ENCODE data around the gene RBL1. TPM values are rescaled to one million over a fixed set of nuclear protein-coding genes. Genes with fewer than 3 reads are reported as not detected.

RBL1 gene
- total and polyA plus RNA-seq, 2 of the 4 experiments (the other 2 are of a cell fraction) = 3.3 to 7.5 TPM

DNA sequence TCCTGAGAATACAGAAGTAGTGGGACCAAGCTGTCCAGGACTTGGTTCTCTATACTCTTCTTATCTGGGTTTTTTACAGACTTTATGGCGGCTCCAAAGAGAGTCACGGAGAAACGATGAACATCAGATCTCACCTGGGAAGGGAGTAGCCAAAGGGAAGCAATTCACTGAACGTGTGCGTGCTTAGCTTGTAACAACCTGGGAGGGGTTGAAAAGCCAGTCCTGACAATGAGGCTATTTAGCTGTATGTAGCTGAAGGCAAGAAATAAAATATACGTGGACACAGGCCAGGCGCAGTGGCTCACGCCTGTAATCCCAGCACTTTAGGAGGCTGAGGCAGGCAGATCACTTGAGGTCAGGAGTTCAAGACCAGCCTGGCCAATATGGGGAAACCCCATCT, 18.2 kb upstream of the RBL1 start:
- H2AK5ac ChIP-seq (ENCODE audit: low read depth, low read length) = no peak overlapping the region
- no peak overlapping the region for H3K23ac ChIP-seq (ENCODE audit: low read depth, low read length)
- in situ Hi-C loops (cut with MboI; ENCODE audit: low sequenced_read_pairs) (no loop called here), dilution Hi-C loops (cut with HindIII; ENCODE audit: low sequenced_read_pairs, unreplicated experiment) (no loop called here), intact Hi-C loops (cut with micrococcal nuclease) (no loop called here)
- POLR2A ChIA-PET (ENCODE audit: unreplicated experiment) = no interaction called here
- peaks cover 5% of the 10 kb centered on the region; the same call in 1 of the 2 replicates for H3K27me3 ChIP-seq (ENCODE audit: control insufficient read depth, insufficient read depth, low read length)
- ATAC-seq (ENCODE audit: low read depth) = no peak
- TF ChIP-seq NFE2L2 (IDR thresholded peaks at IDR 0.05; ENCODE audit: low read depth, low read length) (no peak), MXI1 (IDR thresholded peaks at IDR 0.05; ENCODE audit: borderline replicate concordance, low read depth, low read length) (no peak), RFX5 (IDR thresholded peaks at IDR 0.05; ENCODE audit: low read depth, low read length) (no peak), SMC3 (IDR thresholded peaks at IDR 0.05; ENCODE audit: low read depth, low read length) (no peak), RCOR1 (IDR thresholded peaks at IDR 0.05; ENCODE audit: insufficient replicate concordance, low read length) (no peak), FOS (IDR thresholded peaks at IDR 0.05; ENCODE audit: low read depth, low read length) (no peak), POLR2A (IDR thresholded peaks at IDR 0.05; ENCODE audit: low read depth, low read length) (no peak), RAD21 (IDR thresholded peaks at IDR 0.05; ENCODE audit: low read length) (no peak), MAFK (IDR thresholded peaks at IDR 0.05; ENCODE audit: low read depth, low read length) (no peak), CHD1 (IDR thresholded peaks at IDR 0.05; ENCODE audit: low read depth, low read length) (no peak), MAZ (IDR thresholded peaks at IDR 0.05; ENCODE audit: borderline replicate concordance, low read depth, low read length) (no peak), CEBPB (IDR thresholded peaks at IDR 0.05; ENCODE audit: low read depth, low read length) (no peak), BHLHE40 (IDR thresholded peaks at IDR 0.05; ENCODE audit: low read depth, low read length) (no peak)
- TF ChIP-seq, protein P1, sequence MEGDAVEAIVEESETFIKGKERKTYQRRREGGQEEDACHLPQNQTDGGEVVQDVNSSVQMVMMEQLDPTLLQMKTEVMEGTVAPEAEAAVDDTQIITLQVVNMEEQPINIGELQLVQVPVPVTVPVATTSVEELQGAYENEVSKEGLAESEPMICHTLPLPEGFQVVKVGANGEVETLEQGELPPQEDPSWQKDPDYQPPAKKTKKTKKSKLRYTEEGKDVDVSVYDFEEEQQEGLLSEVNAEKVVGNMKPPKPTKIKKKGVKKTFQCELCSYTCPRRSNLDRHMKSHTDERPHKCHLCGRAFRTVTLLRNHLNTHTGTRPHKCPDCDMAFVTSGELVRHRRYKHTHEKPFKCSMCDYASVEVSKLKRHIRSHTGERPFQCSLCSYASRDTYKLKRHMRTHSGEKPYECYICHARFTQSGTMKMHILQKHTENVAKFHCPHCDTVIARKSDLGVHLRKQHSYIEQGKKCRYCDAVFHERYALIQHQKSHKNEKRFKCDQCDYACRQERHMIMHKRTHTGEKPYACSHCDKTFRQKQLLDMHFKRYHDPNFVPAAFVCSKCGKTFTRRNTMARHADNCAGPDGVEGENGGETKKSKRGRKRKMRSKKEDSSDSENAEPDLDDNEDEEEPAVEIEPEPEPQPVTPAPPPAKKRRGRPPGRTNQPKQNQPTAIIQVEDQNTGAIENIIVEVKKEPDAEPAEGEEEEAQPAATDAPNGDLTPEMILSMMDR (conservative IDR thresholded peaks at IDR 0.05; ENCODE audit: low read depth, low read length) = no peak
- TF ChIP-seq, protein P2, sequence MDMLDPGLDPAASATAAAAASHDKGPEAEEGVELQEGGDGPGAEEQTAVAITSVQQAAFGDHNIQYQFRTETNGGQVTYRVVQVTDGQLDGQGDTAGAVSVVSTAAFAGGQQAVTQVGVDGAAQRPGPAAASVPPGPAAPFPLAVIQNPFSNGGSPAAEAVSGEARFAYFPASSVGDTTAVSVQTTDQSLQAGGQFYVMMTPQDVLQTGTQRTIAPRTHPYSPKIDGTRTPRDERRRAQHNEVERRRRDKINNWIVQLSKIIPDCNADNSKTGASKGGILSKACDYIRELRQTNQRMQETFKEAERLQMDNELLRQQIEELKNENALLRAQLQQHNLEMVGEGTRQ (IDR thresholded peaks at IDR 0.05; ENCODE audit: low read depth, low read length) = no peak
- TF ChIP-seq, protein P3, sequence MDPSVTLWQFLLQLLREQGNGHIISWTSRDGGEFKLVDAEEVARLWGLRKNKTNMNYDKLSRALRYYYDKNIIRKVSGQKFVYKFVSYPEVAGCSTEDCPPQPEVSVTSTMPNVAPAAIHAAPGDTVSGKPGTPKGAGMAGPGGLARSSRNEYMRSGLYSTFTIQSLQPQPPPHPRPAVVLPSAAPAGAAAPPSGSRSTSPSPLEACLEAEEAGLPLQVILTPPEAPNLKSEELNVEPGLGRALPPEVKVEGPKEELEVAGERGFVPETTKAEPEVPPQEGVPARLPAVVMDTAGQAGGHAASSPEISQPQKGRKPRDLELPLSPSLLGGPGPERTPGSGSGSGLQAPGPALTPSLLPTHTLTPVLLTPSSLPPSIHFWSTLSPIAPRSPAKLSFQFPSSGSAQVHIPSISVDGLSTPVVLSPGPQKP (IDR thresholded peaks at IDR 0.05; ENCODE audit: borderline replicate concordance, low read depth, low read length) = no peak
- H4K20me1 ChIP-seq (ENCODE audit: insufficient read depth, low read length) = no peaks in the 10 kb centered on the region
- 72% methylated on average over 2 of the region's 8 CpGs; no CpG with 5 or more reads in 1 of the 2 experiments for WGBS, 2 experiments (ENCODE audit: extremely low coverage in 2 of 2, insufficient read length in 1 of 2)
- DNase-seq = no peak
- H4K8ac ChIP-seq (ENCODE audit: low read depth in 2 of 2, low read length in 2 of 2) = no peak overlapping the region
- no peak overlapping the region for H2BK15ac ChIP-seq (ENCODE audit: low read depth, low read length)
- H2BK120ac ChIP-seq (ENCODE audit: low read depth, low read length) = no peak overlapping the region
- no peak overlapping the region for H2BK5ac ChIP-seq (ENCODE audit: low read depth, low read length, poor library complexity, severe bottlenecking)
- CTCF ChIA-PET = no interaction called here
- no peak overlapping the region for H4K91ac ChIP-seq (ENCODE audit: insufficient read depth, low read depth, low read length)
- no peak overlapping the region for H3K14ac ChIP-seq (replicated peaks; ENCODE audit: low read depth, low read length)
- H3K4ac ChIP-seq (ENCODE audit: low read depth, low read length) = no peak overlapping the region
- no peaks in the 10 kb centered on the region for H3K9me3 ChIP-seq (ENCODE audit: control insufficient read depth, insufficient read depth, low read length)
- no peaks in the 10 kb centered on the region for H3K36me3 ChIP-seq (ENCODE audit: control insufficient read depth, insufficient read depth, low read length)
- no peaks in the 10 kb centered on the region for H3K79me1 ChIP-seq (ENCODE audit: low read depth in 1 of 2, low read length in 2 of 2)
- peaks cover 1% of the 10 kb centered on the region; the same call in 1 of the 2 replicates for H3K9me1 ChIP-seq (ENCODE audit: insufficient read depth, low read length)
- no peak overlapping the region for H3K56ac ChIP-seq (ENCODE audit: extremely low read depth, insufficient read depth, low read length)
- H2AK9ac ChIP-seq (replicated peaks; ENCODE audit: low read depth, low read length, poor library complexity) = no peak overlapping the region
- H3K18ac ChIP-seq (ENCODE audit: low read depth, low read length) = no peak overlapping the region
- H2AFZ ChIP-seq (replicated peaks; ENCODE audit: low read length, poor library complexity) = no peak overlapping the region
- no peak overlapping the region for H3K9ac ChIP-seq (ENCODE audit: low read depth, low read length)
- no peak overlapping the region for H3K4me3 ChIP-seq (ENCODE audit: insufficient read depth, low read depth, low read length)
- no TSS peak for BruUV-seq (replicated peaks)
- H3K4me2 ChIP-seq (ENCODE audit: low read depth, low read length) = no peak overlapping the region
- no peak overlapping the region for H4K5ac ChIP-seq (ENCODE audit: low read depth, low read length)
- no peaks in the 10 kb centered on the region for H3K4me1 ChIP-seq (ENCODE audit: control insufficient read depth, insufficient read depth, low read length)
- no peak overlapping the region for H3K27ac ChIP-seq (ENCODE audit: insufficient read depth, low read length)
- no peak overlapping the region for H2BK20ac ChIP-seq (ENCODE audit: low read depth, low read length)

Data from IMR-90 (cell line).